ENCODE measurements around the gene COPS3. TPM values are rescaled to one million over a fixed set of nuclear protein-coding genes. Genes with fewer than 3 reads are reported as not detected.

COPS3 gene
- polyA plus RNA-seq, 1 donor from 2014 or later, result 213 TPM

- Histone ChIP-seq H3K4me3 (ENCODE audit: low read length) (no peak overlapping the region), H3K27me3 (ENCODE audit: insufficient read depth, low read depth, low read length) (no peaks in the 10 kb centered on the region), H3K9me2 (ENCODE audit: insufficient read depth, low read length) (no peaks in the 10 kb centered on the region), H3K79me2 (replicated peaks; ENCODE audit: insufficient read depth, low read length) (no peaks in the 10 kb centered on the region), H4K20me1 (ENCODE audit: insufficient read depth) (no peaks in the 10 kb centered on the region), H3K9ac (ENCODE audit: low read length) (no peak overlapping the region), H3K27ac (ENCODE audit: low read length) (no peak overlapping the region), H3K9me3 (ENCODE audit: low read length) (no peaks in the 10 kb centered on the region), H3K4me2 (ENCODE audit: low read length) (no peak overlapping the region), H3F3A (ENCODE audit: insufficient read depth, low read length, poor library complexity, severe bottlenecking) (no peaks in the 10 kb centered on the region), H2AFZ (ENCODE audit: low read depth, low read length) (no peak overlapping the region), H3K36me3 (ENCODE audit: insufficient read depth, low read length) (no peaks in the 10 kb centered on the region)
- TF ChIP-seq RAD21 (conservative IDR thresholded peaks at IDR 0.05), result no peak
- no peak for TF ChIP-seq CTCF (IDR thresholded peaks at IDR 0.05; ENCODE audit: poor library complexity, severe bottlenecking)
- no peak for TF ChIP-seq SMC3 (conservative IDR thresholded peaks at IDR 0.05; ENCODE audit: poor library complexity)
- TF ChIP-seq MXI1 (conservative IDR thresholded peaks at IDR 0.05; ENCODE audit: poor library complexity, severe bottlenecking), result no peak
- no peak for TF ChIP-seq REST (IDR thresholded peaks at IDR 0.05; ENCODE audit: borderline replicate concordance)
- TF ChIP-seq EP300 (conservative IDR thresholded peaks at IDR 0.05; ENCODE audit: poor library complexity, severe bottlenecking), result no peak
- TF ChIP-seq POLR2AphosphoS5 (IDR thresholded peaks at IDR 0.05), result no peak
- TF ChIP-seq EZH2 (IDR thresholded peaks at IDR 0.05; ENCODE audit: borderline replicate concordance, insufficient read depth, low read length, poor library complexity, severe bottlenecking), result no peak
- no peak for TF ChIP-seq TAF1 (IDR thresholded peaks at IDR 0.05; ENCODE audit: low read depth)
These were observed 63.1 kb downstream of the COPS3 start for GRCh38 chr17:17217995-17218394.

- no peaks in the 10 kb centered on the region for H3K9me3 ChIP-seq (ENCODE audit: low read length)
- H2AFZ ChIP-seq (ENCODE audit: low read depth, low read length), result no peak overlapping the region
- no peak overlapping the region for H3K27ac ChIP-seq (ENCODE audit: low read length)
- no peaks in the 10 kb centered on the region for H3F3A ChIP-seq (ENCODE audit: insufficient read depth, low read length, poor library complexity, severe bottlenecking)
- no peak overlapping the region for H3K4me3 ChIP-seq (ENCODE audit: low read length)
- H3K36me3 ChIP-seq (ENCODE audit: insufficient read depth, low read length), result no peaks in the 10 kb centered on the region
- no peak overlapping the region for H3K9ac ChIP-seq (ENCODE audit: low read length)
- no peaks in the 10 kb centered on the region for H3K79me2 ChIP-seq (replicated peaks; ENCODE audit: insufficient read depth, low read length)
- H3K27me3 ChIP-seq (ENCODE audit: insufficient read depth, low read depth, low read length), result no peaks in the 10 kb centered on the region
- H3K4me2 ChIP-seq (ENCODE audit: low read length), result no peak overlapping the region
- no peak for TF ChIP-seq REST (IDR thresholded peaks at IDR 0.05; ENCODE audit: borderline replicate concordance)
- TF ChIP-seq RAD21 (conservative IDR thresholded peaks at IDR 0.05), result no peak
- TF ChIP-seq SMC3 (conservative IDR thresholded peaks at IDR 0.05; ENCODE audit: poor library complexity), result no peak
- no peak for TF ChIP-seq EP300 (conservative IDR thresholded peaks at IDR 0.05; ENCODE audit: poor library complexity, severe bottlenecking)
- no peak for TF ChIP-seq POLR2AphosphoS5 (IDR thresholded peaks at IDR 0.05)
- TF ChIP-seq CTCF (IDR thresholded peaks at IDR 0.05; ENCODE audit: poor library complexity, severe bottlenecking), result no peak
- TF ChIP-seq EZH2 (IDR thresholded peaks at IDR 0.05; ENCODE audit: borderline replicate concordance, insufficient read depth, low read length, poor library complexity, severe bottlenecking), result no peak
- TF ChIP-seq TAF1 (IDR thresholded peaks at IDR 0.05; ENCODE audit: low read depth), result no peak
- TF ChIP-seq MXI1 (conservative IDR thresholded peaks at IDR 0.05; ENCODE audit: poor library complexity, severe bottlenecking), result no peak
- no peaks in the 10 kb centered on the region for H4K20me1 ChIP-seq (ENCODE audit: insufficient read depth)
- no peaks in the 10 kb centered on the region for H3K9me2 ChIP-seq (ENCODE audit: insufficient read depth, low read length)
These were observed 64.3 kb downstream of the COPS3 start for GRCh38 chr17:17216776-17217175.
